Psoas muscle (tissue), 8 donors: ENCODE measurements around the gene RPL18. TPM values are rescaled to one million over a fixed set of nuclear protein-coding genes. Genes with fewer than 3 reads are reported as not detected.

Source experiments
- ATAC-seq, 4 donors: fragments of 200-7000 bp; cut with Tn5 transposase; one replicate each; pipeline ENCODE4 v1.9.1; 2020; ENCODE audit warnings: moderate library complexity in 3 of 4, mild to moderate bottlenecking in 2 of 4
- DNase-seq, 2 donors: peaks; one replicate each; pipeline ENCODE4 v3.0.0-alpha.2; 2020
- H3K27ac ChIP-seq: fragments of 200-600 bp; one replicate; pipeline ENCODE4 v1.8.0; 2022
- H3K27me3 ChIP-seq, 3 donors: fragments of 200-600 bp in 1 of 3; one replicate each; pipeline versions ENCODE4 v1.6.1 to v1.8.0; 2013 to 2022; ENCODE audit warnings: low read length in 2 of 3, mild to moderate bottlenecking in 2 of 3, moderate library complexity in 1 of 3; ENCODE audit not compliant: insufficient read depth in 3 of 3
- H3K36me3 ChIP-seq, 2 donors: fragments of 200-600 bp in 1 of 2; one replicate each; pipeline versions ENCODE4 v1.6.1 to v1.8.0; 2013 to 2022; ENCODE audit warnings: low read depth in 1 of 2, mild to moderate bottlenecking in 1 of 2, moderate library complexity in 1 of 2; ENCODE audit not compliant: insufficient read depth in 1 of 2
- H3K4me1 ChIP-seq: fragments of 200-600 bp; one replicate; pipeline ENCODE4 v1.8.0; 2022
- H3K4me3 ChIP-seq: fragments of 200-600 bp; one replicate; pipeline ENCODE4 v1.8.0; 2022; ENCODE audit warnings: mild to moderate bottlenecking
- H3K9me3 ChIP-seq: fragments of 200-600 bp; one replicate; pipeline ENCODE4 v1.8.0; 2022
- CTCF ChIP-seq: fragments of 200-600 bp; IDR thresholded peaks from one replicate; pipeline ENCODE4 v1.8.0; 2022; ENCODE audit warnings: antibody characterized with exemption
- WGBS, 3 donors: extraction: QIAGEN DNeasy Blood & Tissue Kit; methylation state at CpG; one replicate each; pipeline versions ENCODE4 v1.1.6 to v1.1.7; 2013; 5-methylcytosine and 5-hydroxymethylcytosine counted together
- intact Hi-C, 2 donors: fragments of 100-400 bp; cut with DNase I; formaldehyde crosslinking; loops; one replicate each; pipeline versions ENCODE4 v1.11.0 to v1.14.2; 2022
- polyA plus RNA-seq, 3 donors: library from polyadenylated mRNA; stranded (reverse); fragments of 200-250 nt; gene quantifications; one replicate each; pipeline ENCODE4 v1.2.3, GENCODE V29; 2013
- total RNA-seq, 4 donors: library from RNA; stranded (reverse); fragmentation: NEBNext Ultra II Directional in 2 of 4; extraction: Animal tissue kit (Norgen Biotek cat#: 25700) in 2 of 4; gene quantifications; one replicate each; pipeline versions ENCODE4 v1.2.1 to v1.2.4, GENCODE V29; 2021 to 2023
- donor health status: healthy with polysubstance abuse.
- donor health status: DM: no; HTN: no; CAD: no; lungs with moderate emphysema.
- donor health status: Bipolar disorder and iron deficiency.
- donor health status: healthy.
- donor health status: DM: yes; HTN: yes; CAD: no.
- donor health status: DM: no; HTN: no; CAD: no.
- donor health status: DM: no; HTN: no; CAD: no.
- donor health status: DM: yes; HTN: yes; CAD: no.

RPL18 gene
- total and polyA plus RNA-seq, 7 donors: 506 to 1,745 (median 730) TPM

- peak; percentile 77 to 83 (median 79) for ATAC-seq
- 26 to 31% (median 28%) methylated on average over 38 to 39 of the region's 39 CpGs for WGBS, 3 donors
- H3K27me3 ChIP-seq: no peaks in the 10 kb centered on the region
- no peak for TF ChIP-seq CTCF
- intact Hi-C loops: no loop called here
- peak overlapping the region; percentile 35 for H3K4me3 ChIP-seq
- H3K27ac ChIP-seq: peak overlapping the region; percentile 85
- DNase-seq: peak; percentile 67 to 86
- H3K4me1 ChIP-seq: peaks cover 32% of the 10 kb centered on the region
- no peaks in the 10 kb centered on the region for H3K9me3 ChIP-seq
- H3K36me3 ChIP-seq: peaks cover 8 to 32% of the 10 kb centered on the region in 2 donors
Measured at GRCh38 chr19:48613024-48613851, 5.7 kb downstream of the RPL18 start.

- Histone ChIP-seq H3K4me1 (peaks cover 18% of the 10 kb centered on the region), H3K36me3 (peaks cover 8 to 23% of the 10 kb centered on the region in 2 donors), H3K27me3 (no peaks in the 10 kb centered on the region), H3K9me3 (no peaks in the 10 kb centered on the region), H3K4me3 (no peak overlapping the region), H3K27ac (no peak overlapping the region)
- DNase-seq (no peak), ATAC-seq (no peak)
- intact Hi-C loops: no loop called here
- no peak for TF ChIP-seq CTCF
- 87 to 91% (median 90%) methylated on average over 14 of the region's 14 CpGs for WGBS, 3 donors
Measured at GRCh38 chr19:48611872-48612271, 7.1 kb downstream of the RPL18 start.

- no peaks in the 10 kb centered on the region for H3K9me3 ChIP-seq
- intact Hi-C loops: no loop called here
- H3K36me3 ChIP-seq: peaks cover 0 to under 1% of the 10 kb centered on the region in 2 donors
- DNase-seq (no peak), ATAC-seq (no peak)
- 89 to 91% (median 91%) methylated on average over 20 of the region's 20 CpGs for WGBS, 3 donors
- TF ChIP-seq CTCF: no peak
- H3K4me3 ChIP-seq: no peak overlapping the region
- peaks cover 14% of the 10 kb centered on the region for H3K4me1 ChIP-seq
- H3K27ac ChIP-seq: no peak overlapping the region
- no peaks in the 10 kb centered on the region for H3K27me3 ChIP-seq
Measured at GRCh38 chr19:48609571-48610108, 9.3 kb downstream of the RPL18 start.

GRCh38 chr19:48608798-48609263 is 10.1 kb downstream of the RPL18 start:
- Histone ChIP-seq H3K27ac (no peak overlapping the region), H3K27me3 (no peaks in the 10 kb centered on the region), H3K4me3 (no peak overlapping the region), H3K4me1 (peaks cover 12% of the 10 kb centered on the region), H3K36me3 (no peaks in the 10 kb centered on the region), H3K9me3 (no peaks in the 10 kb centered on the region)
- DNase-seq: no peak
- intact Hi-C loops: no loop called here
- ATAC-seq: no peak
- WGBS, 3 donors: 35 to 39% (median 38%) methylated on average over 9 of the region's 9 CpGs
- TF ChIP-seq CTCF: peak; percentile 13
